ENCODE measurements around the gene SPDYE2.
"Not testable (repeated sequence)": the region's sequence is repeated elsewhere in the genome, so short reads cannot be mapped to it uniquely, and the experiment has no call there.

Gene SPDYE2, protein sequence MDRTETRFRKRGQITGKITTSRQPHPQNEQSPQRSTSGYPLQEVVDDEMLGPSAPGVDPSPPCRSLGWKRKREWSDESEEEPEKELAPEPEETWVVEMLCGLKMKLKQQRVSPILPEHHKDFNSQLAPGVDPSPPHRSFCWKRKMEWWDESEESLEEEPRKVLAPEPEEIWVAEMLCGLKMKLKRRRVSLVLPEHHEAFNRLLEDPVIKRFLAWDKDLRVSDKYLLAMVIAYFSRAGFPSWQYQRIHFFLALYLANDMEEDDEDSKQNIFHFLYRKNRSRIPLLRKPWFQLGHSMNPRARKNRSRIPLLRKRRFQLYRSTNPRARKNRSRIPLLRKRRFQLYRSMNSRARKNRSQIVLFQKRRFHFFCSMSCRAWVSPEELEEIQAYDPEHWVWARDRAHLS

DNA sequence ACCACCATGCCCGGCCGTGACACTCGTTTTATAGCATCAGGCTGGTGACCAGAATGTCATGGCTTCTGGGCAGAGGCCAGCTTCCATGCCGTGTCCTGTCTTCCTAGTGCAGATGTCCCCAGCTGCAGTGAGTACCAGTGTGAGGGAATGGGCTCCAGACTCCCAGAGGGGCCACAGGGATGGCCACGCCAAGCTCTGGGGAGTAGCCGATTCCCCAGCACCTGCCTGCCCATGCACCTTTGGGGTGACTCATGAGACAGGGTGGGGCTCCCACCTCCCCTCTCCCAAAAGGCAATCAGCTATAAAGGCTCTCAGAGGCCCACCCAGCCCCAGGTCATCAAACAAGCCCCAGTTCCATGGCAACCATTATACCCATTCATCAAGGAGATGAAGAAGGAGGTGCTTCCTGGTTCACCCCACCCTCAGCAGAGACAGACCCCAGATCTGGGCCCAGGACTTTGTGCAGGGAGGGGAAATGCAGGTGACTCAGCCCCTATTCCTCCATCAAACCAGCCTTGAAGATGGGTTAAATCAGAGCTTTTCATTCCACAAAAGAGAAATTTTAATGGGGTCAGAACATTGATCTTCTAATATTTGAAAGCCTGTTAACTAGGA, at the start of gene SPDYE2:
SPDYE2 (plus strand) TSS at position 419 of the 615 bp plus-strand sequence. CDS start 2,030 bp downstream, outside the sequence.
- DNase-seq (ENCODE audit: low spot score): not testable (repeated sequence)

DNA sequence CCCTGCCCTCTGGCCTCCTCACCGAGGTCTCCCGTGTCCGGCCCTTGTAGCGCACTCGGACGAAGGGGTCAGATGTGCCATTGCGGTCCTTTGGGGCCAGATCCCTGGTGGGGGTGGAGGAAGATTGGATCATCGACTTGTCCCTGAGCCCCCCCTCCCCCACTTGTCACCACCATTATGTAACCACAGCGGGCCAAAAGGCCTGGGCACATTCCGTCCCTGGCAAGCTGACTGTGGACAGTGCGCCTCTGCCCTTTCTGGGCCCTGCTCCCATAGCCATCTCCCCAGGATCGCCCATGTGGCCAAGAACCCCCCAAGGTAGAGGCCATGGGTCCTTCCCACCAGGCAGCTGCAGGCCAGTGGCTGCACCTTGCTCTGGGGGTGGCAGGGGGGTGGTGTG, 47.9 kb upstream of the SPDYE2 start:
- DNase-seq (ENCODE audit: low spot score): not testable (repeated sequence)

DNA sequence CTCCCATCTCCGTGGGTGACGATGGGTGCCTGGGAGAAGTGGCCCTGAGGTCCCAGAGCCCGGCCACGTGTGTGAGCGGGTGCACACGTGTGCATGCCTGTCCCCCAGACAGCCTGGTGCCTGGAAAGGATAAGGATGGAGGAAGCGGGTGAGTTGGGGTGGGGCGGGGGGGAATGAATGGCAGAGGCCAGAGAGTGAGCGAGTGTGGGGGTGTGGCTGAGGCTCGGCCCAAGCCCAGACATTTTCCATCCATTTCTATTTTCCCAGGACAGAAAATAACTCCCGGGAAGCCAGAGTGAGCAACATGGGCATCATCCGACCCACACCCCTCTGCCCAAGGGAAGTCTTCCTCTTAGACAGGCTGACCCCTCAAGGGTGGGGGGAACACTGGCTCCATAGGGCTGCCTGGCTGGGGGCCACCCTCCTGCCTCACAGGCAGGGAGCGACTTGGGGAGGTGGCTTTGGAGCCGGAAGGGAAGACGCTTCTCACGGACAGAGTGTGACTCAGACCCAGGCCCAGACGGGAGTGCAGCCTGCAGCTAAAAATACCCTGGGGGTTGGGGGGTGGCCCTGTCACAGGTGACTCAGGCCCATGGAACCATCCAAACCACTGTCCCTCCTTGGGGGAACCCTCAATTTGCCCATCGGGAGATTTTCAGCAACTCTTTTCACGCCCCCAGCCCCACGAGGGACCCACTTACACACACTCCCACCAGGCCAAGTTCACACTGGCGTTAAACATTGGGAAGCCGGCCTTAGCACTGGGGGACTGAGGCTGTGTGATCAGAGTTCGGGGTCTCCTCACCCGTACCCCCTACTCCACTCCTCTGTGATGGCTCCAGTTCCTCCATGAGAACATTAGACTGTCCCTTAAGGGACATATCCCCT, 45.5 kb upstream of the SPDYE2 start:
- not testable (repeated sequence) for DNase-seq (ENCODE audit: low spot score)

DNA sequence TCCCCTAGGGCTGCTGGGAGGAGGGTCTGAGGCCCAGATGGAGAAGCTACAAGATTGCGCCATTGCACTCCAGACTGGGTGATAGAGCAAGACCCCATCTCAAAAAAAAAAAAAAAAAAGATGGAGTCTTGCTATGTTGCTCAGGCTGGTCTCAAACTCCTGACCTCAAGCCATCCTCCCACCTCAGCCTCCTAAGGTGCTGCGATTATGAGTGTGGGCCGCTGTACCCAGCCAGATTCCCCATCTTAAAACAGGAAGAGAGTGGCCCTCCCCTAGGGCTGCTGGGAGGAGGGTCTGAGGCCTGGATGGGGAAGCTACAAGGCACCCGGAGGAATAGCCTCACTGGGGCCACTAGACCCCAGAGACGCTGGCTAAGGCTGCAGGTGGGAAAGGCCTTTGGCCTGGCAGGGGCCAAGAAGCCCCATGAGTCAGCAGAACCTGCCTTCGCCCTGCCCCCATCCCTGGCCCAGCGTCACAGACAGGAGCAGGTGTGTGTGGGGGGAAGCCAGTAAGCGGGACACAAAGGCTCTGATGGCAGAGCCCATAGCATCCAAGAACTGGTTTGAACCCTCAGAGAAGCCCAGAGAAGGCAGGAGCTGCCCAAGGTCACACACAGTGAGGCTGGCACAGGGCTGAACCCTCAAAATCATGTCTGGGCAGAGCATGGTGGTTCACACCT, 43.5 kb upstream of the SPDYE2 start:
- not testable (repeated sequence) for DNase-seq (ENCODE audit: low spot score)

DNA sequence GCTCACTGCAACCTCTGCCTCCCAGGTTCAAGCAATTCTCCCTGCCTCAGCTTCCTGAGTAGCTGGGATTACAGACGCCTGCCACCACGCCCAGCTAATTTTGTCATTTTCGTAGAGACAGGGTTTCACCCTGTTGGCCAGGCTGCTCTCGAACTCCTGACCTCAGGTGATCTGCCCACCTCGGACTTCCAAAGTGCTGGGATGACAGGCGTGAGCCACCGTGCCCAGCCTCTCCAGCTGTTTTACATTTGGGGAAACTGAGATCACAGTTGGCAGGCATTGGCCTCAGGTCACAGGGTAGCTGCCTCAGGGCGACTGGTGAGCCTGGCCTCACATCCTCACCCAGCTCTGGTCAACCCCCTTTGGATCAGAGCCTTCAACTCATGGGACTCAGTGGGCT, 40.5 kb upstream of the SPDYE2 start:
- DNase-seq (ENCODE audit: low spot score): not testable (repeated sequence)

DNA sequence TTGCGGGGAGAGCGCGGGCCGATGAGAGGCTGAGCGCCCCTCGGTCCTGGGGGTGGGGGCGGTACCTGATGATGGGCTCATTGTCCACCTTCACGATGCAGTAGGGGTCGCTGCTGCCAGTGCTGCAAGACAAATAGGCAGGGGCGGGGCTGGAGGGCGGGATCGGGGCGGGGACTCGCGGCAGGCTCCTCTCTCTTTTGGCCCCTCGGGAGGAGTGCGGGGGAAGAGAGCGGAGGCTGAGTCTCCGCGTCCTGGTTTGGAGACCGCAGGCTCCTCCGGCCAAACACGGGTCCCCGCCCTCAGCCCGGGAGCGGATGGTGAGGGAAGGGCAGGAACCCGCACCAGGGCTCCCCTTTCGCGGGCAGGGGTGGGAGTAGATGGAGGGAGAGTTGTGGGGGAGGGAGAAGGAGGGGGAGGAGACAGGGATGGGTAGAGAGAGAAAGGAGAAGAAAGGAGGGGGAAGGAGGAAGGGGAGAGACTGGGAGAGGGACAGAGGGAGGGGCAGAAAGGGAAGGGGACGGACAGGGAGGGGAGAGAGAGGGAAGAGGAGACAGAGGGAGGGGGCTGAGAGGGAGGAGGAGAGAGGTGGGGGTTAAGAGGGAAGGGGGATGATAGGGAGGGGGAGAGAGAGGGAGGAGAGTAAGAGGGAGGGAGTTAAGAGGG, 39.0 kb upstream of the SPDYE2 start:
- not testable (repeated sequence) for DNase-seq (ENCODE audit: low spot score)

DNA sequence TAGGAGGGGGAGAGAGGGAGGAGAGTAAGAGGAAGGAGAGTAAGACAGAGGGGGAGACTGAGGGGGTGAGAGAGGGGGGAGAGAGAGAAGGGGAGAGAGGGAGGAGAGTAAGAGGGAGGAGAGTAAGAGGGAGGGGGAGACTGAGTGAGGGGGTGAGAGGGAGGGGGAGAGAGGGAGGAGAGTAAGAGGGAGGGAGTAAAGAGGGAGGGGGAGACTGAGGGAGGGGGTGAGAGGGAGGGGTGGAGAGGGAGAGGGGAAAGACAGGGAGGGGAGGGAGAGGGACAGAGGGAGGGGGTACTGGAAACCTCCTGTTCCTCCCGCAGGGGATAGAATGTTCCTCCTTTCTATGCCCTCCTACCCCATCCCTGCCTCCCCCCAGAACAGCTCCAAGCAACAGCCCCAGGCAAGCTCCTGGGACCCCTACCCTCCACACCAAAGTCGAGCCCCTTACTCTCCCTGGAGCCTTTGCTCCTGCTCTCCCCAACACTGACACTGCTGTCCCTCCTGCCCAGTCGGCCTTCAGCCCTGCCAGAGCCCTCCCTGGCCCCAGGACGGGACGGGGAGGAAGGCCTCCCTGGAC, 38.3 kb upstream of the SPDYE2 start:
- peak; percentile 89 for DNase-seq (ENCODE audit: low spot score)

DNA sequence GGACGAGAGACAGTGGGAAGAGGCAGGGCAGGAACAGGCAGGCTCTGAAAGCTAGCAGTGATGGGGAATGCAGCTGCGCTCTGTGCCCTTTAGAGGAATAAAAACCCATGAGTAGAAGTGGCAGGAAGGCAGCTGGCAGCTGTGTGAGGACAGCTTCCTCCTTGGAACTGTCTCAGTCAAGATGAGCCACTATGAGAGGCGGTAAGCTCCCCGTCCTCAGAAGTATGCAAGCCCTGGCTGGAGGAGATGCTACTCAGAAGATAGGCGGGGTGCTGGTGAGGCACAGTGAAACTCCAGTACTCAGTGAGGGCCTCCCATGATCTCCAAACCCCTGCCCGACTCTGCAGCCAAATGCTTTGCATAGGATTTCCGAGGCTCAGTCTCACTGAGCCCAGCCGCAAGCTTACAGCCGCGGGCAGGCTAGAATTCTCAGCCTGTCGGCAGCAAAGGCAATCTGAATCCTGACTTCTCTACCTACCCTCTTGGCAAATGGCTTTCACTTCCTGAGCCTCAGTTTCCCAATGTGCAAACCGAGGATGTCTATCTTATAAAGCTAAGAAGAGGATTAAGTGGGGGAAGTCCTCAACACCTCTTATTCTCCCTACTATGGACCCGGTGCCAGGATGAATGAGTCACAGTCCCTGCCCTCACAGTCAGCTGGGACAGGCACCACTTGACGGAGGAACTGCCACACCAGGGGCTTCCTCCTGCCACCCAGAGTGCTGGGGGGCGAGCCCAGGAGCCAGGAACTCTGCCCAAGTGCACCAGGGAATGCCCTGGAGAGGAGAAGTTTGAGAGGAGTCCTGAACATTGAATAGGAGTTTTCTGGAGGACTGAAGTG, 35.9 kb upstream of the SPDYE2 start:
- not testable (repeated sequence) for DNase-seq (ENCODE audit: low spot score)

DNA sequence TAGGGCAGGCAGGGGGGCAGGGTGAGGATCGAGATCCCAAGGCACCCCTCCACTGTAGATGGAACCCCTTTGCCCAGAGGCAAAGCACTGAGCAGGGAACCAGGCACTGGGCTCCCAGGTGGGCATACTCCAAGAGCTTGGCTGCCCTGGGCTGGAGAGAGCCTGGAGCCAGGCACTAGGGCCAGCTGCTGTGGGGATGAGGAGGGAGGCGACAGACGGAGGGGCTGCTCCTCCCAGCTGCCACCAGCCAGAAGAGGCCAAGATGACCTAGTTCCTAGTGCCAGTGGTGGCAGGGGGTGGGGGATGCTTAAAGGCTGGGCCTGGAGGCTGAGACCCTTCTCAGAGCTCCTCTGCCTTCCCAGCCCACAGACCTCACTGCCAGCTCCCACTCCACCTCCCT, 35.1 kb upstream of the SPDYE2 start:
- DNase-seq (ENCODE audit: low spot score): not testable (repeated sequence)

DNA sequence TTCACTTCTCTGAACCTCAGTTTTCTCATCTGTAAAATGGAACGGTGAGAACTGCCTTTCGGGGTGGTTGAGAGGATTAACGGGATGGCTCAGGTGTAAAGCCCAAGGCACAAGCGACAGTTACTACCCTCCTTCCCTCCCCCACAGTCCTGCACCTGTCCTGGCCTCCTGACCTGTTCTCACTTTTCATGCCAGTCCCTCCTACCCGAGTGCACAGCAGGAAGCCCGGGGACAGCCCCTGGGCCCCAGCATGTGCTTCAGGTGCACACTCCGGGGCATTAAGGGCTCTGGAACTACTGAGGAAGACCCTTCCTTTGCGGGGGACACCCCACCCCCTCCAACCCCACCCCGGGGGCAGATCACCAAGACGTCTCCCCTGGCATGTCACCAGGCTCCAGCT, 34.1 kb upstream of the SPDYE2 start:
- DNase-seq (ENCODE audit: low spot score): not testable (repeated sequence)

DNA sequence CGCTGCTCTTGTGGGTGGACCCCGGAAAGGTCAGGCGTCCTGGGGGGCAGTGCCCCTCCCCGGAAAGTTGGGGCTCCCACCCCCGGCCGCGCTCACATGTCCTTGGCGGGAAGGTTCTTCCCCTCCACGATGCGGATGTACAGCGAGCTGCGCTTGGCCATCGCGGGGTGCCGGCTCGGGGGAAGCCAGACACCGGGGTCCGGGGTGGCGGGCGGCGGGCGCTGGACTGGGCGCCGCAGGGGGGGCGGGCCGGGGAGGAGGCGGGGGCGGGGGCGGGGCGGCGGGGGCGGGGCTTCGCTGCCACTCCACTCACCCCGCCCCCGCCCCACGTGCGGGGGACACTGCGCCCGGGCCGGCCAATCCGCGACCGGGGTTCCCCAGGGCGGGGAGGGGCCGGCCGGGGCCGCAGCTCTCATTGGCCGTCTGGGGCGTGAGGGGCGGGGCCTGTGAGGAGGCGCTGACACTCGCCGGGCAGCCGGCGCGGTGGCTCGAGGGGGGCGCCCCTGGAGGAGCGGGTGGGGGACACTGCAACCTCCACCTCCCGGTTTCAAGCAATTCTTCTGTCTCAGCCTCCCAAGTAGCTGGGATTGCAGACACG, 33.4 kb upstream of the SPDYE2 start, which contains the start of gene RASA4B:
RASA4B (minus strand) TSS at position 228 of the 598 bp plus-strand sequence; CDS start at position 161, 67 bp downstream.
- DNase-seq (ENCODE audit: low spot score): peak; percentile 63

DNA sequence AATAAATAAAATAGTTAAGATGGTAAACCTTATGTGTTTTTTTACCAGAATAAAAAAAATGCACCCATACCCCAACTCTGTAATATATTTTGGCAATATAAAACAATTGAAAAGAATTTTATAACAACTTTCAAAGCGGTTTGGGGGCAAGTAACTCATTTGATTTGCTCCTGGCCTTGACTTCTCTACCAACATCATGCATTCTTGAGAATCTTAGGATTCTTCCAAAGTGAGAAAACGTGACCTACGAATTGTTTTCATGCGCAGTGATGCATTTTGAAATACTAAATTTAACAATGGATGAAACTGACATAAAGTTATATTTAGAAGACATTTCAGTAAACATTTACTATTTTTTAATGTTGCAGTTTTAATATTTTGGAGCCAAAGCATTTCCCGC, 30.2 kb upstream of the SPDYE2 start:
- not testable (repeated sequence) for DNase-seq (ENCODE audit: low spot score)

DNA sequence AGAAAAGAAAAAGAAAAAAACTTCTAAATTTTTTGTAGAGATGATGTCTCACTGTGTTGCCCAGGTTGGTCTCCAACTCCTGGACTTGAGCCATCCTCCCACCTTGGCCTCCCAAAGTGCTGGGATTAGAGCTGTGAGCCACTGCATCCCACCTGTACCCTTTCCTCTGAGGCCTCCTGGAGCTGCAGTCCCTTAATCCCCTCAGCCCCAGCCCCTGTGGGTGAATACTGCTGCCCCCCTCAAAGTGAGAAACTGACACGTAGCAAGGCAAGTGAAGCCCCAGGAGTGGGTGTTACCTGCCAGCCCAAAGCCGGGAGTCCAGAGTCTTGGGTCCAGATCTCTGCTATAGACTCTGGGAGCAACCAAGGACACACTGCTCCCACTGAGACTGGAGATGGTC, 26.2 kb upstream of the SPDYE2 start:
- not testable (repeated sequence) for DNase-seq (ENCODE audit: low spot score)

DNA sequence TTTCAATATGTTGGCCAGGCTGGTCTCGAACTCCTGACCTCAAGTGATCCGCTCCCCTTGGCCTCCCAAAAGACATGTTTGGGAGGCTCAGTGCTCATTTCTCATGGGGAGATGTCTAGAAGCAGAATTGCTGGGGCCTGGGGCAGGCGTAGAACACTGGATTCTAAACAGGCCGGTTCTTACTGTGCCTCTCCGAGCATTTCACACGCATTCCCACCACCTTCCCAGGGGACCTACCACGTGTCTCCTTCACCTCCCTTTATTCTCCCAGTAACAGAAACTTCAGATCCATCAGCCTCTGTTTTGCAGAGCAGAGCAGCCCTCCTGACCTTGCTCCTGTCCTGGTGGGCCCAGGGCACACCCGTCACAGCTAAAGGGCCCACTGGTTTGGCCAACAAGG, 23.8 kb upstream of the SPDYE2 start:
- DNase-seq (ENCODE audit: low spot score): not testable (repeated sequence)

DNA sequence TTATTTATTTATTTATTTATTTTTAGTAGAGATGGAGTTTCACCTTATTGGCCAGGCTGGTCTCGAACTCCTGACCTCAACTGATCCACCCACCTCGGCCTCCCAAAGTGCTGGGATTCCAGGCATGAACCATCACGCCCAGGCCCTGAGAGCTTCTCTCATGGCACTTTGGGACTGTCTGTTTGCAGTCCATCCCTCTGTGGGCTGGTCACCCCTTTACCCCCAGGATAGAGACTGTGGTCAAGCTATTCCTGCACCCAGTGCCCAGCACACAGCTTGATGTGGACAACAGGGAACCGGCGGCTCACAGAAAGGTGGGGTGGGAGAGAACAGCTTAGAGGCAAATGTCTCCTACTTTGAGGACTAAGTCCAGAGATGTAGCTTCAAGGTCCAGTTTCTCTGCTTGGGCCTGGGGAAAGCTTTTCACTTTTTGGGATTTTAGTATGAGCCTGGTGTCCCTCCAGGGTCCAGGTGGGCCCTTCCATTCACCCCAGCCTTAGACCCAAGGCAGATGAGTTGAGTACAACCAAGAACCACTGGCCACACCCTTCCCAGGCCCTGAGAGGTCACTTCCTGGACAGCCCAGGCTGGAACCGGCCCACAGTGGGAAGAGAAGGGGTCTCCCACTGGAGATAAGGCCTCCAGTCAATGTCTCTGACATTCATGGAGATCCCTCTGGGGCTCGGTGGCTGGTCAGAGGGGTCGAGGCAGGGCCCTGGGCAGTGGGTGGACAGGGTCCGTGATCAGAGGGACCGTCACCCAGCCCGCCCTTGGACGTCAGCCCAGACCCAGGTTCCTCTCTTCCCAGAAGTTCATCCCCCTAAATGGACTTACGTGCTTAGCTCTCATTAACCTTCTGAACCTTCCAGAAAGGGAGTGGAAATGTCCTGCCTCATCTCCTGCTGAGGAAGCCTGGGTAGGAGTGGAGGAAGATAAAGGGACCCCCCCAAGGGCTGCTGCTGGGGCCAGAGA, 22.9 kb upstream of the SPDYE2 start:
- not testable (repeated sequence) for DNase-seq (ENCODE audit: low spot score)

DNA sequence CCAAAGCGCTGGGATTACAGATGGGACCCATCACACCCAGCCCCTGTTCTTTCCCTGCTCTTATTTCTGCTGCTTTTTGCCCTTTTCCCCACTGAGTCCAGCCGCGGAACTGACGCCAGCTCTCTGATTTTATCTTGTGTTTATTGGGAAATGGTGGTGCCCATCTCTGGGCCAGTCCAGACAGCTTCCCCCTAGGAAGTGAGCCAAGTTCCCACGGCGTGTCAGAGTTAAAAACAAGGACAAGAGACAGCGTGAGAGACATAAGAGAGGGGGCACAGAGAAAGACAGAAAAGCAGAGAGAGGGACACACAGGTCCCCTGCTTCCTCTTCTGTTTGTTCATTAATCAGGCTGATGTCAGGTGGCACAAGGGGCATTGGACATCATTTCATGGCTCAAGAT, 19.4 kb upstream of the SPDYE2 start:
- not testable (repeated sequence) for DNase-seq (ENCODE audit: low spot score)

DNA sequence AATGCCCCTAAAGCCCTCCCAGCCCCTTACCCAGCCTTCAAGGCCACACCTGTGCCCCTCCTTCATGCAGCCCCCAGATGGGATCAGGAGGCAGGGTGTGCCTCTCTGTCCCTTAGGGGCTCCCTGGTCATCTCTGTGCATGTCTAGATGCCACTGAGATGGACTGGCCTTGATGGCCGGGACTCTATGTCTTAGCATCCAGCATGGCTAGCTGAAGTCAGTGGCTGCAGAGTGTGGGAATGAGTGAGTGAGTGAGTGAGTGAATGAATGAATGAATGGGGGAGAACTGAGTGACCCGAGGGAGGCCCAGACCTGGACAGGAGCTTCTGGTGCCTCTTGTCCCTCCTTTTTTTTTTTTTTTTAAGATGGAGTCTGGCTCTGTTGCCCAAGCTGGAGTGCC, 18.9 kb upstream of the SPDYE2 start:
- DNase-seq (ENCODE audit: low spot score): not testable (repeated sequence)

DNA sequence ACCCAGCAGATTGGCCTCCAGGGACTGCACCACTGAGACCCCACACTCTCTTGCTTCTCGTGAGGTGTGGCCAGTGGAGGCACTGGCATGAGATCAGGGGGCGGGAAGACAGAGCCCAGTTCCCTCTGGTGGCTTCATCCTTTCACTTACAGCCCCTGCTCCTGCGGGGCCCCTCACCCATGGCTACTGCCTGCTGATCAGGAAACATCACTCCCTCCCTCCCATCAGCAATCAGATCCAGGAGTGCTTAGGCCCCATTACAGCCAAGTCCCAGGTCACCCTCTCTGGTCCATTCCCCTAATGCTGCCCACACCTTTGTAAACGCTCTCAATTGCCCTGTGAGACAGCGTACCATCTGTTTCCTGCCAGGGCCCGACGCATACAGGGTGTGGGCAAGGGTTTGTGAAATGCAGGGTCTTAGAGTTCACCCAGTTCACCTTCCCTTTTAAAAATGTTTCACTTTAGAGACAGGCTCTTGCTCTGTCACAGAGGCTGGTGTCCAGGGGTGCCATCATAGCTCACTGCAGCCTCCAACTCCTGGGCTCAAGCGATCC, 15.9 kb upstream of the SPDYE2 start:
- DNase-seq (ENCODE audit: low spot score): peak; percentile 37

All from left forelimb (tissue), 1 donor.